GM18498 (cell line): ENCODE measurements around the gene CDH15.

Experiments used
- ATAC-seq: cut with Tn5 transposase; IDR thresholded peaks from one replicate; pipeline ENCODE4 v1.9.1; 2021; ENCODE audit warnings: mild to moderate bottlenecking, moderate library complexity; ENCODE audit not compliant: unreplicated experiment

The CDH15 gene, protein sequence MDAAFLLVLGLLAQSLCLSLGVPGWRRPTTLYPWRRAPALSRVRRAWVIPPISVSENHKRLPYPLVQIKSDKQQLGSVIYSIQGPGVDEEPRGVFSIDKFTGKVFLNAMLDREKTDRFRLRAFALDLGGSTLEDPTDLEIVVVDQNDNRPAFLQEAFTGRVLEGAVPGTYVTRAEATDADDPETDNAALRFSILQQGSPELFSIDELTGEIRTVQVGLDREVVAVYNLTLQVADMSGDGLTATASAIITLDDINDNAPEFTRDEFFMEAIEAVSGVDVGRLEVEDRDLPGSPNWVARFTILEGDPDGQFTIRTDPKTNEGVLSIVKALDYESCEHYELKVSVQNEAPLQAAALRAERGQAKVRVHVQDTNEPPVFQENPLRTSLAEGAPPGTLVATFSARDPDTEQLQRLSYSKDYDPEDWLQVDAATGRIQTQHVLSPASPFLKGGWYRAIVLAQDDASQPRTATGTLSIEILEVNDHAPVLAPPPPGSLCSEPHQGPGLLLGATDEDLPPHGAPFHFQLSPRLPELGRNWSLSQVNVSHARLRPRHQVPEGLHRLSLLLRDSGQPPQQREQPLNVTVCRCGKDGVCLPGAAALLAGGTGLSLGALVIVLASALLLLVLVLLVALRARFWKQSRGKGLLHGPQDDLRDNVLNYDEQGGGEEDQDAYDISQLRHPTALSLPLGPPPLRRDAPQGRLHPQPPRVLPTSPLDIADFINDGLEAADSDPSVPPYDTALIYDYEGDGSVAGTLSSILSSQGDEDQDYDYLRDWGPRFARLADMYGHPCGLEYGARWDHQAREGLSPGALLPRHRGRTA

DNA sequence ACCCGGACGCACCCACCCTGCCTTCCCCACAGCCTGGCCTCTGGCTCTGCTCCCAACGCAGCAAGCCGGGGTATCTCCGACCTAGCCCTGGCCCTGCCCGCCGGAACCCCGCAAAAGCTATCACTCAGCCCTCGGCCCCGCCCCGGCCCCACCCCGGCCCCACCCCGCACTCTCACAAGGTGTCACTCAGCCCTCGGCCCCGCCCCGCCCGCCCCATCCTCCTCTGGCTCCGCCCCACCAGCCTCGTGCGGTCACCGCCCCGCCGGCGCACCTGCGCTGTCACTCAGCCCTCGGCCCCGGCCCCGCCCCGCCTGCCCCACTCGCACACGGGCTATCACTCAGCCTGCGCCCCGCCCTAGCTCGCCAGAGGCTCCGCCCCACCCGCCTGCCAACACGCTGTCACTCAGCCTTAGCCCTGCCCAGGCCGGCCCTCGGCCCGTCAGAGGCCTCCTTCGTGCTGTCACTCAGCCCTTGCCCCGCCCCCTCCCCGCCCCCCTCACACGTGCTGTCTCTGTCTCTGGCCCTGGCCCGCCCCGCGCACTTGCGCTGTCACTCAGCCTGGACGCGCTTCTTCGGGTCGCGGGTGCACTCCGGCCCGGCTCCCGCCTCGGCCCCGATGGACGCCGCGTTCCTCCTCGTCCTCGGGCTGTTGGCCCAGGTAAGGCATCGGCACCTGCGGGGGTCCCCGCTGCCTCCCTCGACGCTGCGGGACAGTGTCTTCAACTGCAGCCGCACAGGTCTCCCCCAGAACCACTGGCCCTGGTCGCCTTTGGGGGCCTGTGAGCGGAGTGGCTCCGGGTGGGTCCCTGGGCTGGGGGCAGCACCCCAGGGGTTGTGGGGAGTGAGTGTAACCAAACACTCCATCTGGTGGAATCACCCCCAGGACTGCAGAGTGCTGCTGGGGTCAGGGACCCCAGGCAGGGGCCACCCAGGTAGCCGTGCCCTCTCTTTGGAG lies at the start of gene CDH15:
TSS of gene CDH15 (plus strand) at position 533 of the 955 bp plus-strand sequence. CDS start at position 617, 84 bp downstream.
- peak; percentile 85 for ATAC-seq

DNA sequence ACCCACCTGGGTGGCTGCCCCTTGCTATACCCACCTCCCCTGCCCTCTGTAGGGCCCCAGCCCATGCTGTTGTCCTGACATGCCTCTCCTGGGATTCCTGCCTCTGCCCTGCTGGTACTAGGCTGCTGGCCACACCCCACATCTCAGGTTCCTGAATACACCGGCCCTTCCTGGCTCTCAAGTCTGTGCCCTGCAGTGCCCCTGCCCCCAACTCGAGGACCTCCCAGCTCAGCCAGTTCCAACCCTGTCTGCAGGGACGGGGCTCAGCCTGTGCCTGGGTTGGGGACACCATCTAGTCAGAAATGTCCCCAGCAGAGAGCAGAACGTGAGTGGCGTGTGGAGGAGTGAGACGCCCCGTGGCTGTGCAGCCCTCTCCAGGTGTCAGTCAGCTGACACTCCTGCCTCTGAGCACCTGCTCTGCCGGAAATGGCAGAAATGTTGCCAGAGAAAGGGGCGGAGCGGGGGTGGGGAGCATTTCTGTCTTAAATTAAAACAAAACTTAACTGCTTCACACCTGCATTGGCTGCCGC lies 49.2 kb upstream of the CDH15 start:
- no peak for ATAC-seq

DNA sequence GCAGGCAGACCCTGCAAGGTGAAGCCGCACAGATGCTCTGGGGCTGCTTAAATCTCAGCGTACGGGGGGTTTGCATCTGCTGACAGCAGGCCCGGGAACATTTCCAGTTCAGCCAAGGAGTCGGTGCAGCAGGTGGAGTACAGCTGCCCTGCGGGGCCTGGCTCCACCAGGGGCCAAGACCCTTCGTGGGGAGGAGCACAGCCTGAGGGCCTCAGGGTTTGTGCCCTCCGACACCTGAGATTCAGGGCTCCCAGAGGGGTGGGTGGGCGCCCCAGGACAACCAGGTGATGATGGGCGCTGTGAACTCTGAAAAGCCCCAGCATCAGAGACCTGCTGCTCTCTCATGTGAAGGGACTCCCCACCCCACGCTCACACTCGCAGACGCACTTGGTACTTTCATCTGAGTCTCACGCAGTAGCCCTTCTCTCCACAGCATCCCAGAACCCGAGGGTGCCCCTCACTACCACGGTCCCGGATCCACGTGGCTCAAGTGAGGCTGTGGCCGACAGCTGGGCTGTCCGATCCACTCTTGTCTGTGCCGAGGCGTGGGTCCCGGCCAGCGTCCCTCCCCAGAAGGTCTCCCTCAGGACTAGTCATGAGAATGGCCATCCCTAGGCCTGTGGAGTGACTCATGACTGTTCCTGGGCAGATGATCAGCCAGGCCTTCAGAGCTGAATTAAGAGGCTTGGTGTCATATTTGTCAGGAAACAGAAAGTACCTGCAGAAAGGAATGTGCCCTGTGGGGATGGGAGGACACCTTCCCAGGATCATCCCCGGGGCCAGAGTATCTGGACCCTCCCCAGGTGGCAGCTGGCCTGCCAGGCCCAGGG lies 48.3 kb upstream of the CDH15 start:
- no peak for ATAC-seq

DNA sequence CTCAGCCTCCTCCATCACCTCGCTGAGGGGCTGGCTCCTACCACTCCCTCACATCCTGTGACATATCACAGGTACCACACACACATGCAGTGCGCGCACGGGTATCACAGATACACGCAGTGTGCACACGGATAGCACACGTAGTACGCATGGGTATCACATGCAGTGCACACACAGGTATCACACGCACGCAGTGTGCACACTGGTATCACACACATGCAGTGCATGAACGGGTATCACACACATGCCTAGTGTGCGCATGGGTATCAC lies 47.8 kb upstream of the CDH15 start:
- ATAC-seq: no peak

DNA sequence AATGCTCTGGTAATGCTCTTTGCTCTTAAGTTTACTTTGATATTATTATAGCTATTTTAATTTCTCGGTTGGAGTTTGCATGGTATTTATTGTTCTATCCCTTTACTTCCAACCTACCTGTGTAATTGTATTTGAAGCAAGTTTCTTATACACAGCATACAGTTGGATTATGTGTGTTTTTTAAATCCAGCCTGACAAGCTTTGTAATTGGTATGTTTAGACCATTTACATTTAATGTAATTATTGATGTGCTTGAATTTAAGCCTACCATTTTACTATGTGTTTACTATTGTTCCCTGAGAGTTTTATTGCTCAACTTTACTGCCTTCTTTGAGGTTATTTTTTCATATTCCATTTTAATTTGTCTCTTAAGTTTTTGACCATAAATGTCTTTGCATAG lies 42.2 kb upstream of the CDH15 start:
- ATAC-seq: no peak

DNA sequence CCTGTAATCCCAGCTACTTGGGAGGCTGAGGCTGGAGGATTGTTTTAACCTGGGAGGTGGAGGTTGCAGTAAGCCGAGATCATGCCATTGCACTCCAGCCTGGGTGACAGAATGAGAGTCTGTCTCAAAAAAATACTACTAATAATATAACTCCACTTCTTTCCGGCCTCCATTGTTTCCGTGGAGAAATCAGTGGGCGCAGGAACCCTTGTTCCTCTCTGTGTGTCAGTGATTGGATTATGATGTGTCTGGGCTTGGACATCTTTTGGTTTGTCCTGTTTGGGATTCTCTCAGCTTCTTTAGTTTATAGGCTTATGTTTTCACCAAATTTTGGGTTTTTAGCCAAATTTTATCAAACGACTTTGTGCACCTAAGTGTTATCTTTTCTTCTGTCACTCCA lies 41.1 kb upstream of the CDH15 start:
- ATAC-seq: no peak

DNA sequence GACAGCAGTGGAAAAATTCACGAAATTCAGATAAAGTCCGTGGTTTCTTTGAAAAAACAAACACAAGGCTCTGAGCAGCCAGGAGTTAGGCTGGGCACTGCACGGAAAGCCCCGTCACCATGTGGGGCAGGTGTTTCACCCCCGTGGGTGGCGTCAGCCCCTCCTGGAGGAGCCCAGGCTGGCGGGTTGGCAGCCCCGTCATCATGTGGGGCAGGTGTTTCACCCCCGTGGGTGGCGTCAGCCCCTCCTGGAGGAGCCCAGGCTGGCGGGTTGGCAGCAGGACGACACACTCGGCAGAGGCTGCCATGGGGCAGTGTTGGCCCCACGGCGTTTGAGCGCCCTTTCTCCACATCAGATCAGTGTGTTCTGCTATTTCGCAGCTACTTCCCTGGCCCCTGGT lies 39.8 kb upstream of the CDH15 start:
- no peak for ATAC-seq

DNA sequence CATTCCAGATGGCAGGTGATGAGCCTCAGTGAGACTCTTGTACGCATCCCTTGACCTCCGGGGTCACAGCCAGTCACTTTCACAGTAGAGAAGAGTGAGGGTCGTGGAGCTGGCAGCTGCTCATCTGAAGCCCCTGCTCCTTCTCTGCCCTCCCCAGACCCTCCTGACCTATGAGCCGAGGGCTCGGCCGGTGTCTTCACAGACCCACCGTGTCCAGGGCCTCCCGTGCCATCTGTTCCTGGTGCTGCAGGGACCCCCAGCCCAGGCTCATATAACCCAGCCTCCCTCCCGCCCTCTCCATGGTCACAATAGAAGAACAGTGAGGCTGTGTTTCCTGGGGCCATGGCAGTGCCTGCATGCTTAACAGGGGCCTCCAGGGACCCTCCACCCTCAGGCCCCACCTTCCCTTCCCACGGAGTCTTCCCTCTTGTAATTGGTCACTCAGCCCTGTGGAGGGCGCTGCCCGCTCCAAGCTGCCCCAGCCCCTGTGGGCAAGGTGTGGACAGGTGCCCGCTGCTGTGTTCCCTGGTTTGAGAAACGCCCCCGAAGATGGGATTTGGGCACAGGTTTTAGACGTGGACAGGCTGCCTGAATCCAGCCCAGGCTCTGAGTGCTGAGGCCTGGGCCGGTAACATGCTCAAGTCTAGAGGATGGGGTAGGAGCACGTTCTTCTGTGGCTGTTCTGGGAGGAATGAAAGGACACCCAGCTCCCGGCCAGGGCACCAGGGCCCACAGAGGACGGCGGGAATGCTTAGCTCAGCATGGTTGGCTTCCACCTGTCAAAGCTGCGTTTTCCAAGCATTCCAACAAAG lies 39.1 kb upstream of the CDH15 start:
- no peak for ATAC-seq

DNA sequence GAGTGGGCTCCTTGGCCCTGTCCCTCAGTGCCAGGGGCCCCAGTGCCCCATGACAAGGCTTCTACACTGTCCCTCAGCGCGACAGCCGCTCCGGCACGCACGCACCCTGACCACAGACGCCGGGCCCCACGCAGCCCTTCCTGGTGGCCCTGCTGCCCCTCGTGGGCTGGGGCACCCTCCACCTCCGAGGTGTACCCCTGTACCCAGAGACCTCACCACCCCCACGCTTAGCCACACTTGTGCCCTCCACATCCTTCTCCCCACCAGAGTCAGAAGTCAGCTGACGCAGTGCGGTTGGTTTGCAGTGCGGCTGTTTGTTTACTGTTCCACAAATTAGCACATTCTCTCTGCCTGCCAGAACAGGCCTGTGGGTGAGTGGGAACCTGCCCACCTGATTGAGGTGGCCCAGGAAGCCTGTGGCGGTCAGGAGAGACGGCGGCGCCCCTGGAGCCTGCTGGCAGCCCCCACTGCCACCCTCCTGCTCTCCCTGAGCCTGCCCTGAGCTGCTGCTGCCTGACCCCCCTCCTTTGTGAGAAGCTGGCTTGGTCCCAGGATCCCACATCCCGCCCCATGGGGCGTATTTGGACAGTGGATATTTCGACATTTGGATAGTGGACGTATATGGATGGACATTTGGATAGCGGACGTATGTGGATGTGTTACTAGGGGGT lies 38.0 kb upstream of the CDH15 start:
- ATAC-seq: no peak

DNA sequence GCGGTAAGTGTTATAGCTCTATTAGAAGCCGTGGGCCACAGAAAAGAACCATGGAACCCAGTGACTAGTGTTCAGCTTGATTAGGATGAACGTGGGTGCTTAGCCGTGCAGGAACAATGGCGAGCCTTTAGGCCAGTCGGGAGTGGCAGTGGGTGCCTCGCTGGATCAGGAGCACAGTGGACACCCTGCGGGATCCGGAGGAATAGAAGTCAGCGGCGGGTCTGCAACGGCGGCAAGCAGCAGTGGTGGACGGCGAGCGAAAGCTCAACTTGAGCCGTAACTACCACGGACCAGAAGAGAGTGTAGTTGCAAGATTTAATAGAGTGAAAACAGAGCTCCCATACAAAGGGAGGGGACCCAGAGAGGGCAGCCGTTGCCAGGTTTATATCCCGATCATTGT lies 37.3 kb upstream of the CDH15 start:
- no peak for ATAC-seq

DNA sequence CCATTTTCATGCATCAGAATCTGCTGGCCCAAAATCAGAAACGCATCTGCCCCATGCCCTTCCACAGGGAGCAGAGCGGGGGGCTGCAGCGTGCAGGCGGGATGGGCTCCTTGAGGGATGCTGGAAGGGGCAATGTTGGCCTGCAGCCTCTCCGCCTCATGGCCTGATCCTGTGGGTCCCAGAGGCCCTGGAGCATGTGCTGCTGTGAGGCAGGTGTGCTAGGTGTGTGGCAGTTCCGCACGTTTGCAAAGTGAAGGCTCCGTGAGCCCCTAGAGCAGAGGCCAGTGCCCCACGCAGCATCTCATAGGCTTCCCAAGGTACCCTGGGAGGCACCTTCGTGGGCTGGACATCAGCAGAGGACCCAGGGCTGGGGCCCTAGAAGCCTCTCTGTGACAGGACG lies 36.4 kb upstream of the CDH15 start:
- no peak for ATAC-seq

DNA sequence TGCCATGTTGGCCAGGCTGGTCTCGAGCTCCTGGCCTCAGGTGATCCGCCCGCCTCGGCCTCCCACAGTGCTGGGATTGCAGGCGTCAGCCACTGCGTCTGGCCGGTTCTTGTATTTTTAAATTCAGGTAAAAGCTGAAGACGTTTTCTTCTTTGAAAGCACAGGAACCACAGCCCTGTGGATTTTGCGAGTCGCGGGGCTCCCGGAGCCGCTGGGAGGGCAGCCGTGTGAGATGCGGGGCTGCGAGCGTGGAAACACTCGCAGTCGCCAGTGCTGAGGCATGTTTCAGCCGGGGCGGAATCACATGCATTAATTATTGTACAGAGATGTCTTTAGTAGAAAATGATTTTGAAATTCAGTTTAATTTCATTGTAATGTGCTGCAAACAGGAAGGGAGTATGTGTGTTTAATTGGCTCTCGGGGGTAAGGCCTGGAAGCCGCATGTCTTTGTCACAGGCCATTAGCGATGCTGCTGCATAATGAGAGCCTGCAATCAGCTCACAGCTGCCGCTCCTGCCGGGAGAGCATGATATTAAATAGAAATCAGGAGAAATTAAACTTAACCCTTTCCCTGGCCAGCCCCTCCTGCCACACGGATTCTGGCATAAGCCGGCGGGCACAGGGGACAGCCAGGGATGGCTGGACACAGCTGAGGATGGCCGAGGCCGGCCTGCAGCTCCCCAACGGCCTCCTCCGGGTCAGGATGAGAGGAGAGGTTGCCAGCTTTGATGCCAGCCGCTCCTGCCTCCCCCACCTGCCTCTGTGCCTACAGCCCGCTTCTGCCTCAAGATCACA lies 35.4 kb upstream of the CDH15 start:
- ATAC-seq: no peak

DNA sequence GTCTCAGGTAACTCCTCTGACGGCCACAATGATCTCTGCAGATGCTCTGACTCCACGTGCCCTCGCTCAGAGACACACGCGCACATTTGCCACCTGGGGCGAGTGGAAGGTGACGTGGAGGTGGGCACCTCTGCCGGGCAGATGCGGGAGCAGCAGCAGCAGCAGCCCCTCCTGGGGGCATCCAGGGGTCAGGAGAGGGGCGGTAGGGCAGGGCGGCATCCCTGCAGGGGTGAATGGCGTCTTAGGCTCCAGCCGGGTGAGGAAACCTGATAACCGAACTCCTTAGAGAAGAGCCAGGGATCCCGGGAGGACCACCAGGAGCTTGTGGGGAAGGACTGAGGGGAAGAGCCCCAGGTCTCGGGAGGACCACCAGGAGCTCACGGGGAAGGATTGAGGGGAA lies 34.6 kb upstream of the CDH15 start:
- no peak for ATAC-seq

DNA sequence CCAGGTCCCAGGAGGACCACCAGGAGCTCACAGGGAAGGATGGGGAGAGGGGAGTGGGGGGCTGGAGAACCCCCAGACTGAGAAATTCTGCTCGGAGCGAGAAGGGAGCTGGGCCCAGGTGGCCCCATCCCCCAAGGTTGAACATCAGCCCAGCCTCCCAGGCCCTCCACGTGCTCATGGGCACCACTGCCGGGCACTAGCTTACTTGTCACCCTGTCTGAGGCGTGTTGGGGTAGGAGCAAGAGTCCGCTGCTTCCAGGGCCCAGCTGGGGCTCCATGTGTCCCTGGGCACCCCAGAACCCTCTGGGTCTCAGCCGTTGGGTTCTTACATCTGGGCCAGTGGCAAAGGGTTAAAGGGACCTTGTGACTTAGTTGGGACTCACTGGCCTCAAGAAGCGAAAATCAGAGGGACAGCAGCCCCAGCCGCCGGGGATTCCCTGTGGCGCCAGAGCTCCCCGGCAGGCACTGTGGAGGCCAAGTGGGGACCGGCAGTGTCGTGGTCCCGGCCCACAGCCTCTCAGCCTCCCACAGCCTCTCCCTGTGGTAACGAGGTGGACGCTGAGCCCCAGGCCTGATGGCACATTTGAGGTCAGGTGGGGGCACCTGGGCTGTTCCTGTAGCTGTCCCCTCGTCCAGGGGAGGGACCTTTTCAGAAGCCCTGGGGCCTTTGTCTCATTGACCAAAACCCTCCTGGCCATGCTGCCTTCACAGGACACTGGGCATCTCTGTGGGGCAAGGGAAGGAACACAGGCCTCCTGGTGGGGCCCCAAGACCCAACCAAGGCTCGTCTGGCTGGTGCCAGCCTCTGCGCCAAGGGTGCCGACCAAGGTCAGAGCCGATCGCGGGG lies 33.7 kb upstream of the CDH15 start:
- no peak for ATAC-seq

DNA sequence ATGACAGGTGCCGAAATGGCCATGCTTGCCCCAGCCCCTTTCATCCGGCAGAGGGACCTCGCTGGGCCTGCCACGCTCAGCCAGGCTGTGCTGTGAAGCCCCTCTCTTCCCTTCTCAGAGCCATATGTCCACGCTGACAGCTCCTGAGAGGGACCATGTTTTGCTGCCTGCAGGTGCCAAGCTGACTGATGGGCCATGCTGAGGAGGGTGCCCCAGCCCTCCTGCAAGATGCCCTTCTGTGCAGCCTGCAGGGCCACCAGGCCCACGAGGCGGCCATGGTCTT lies 33.1 kb upstream of the CDH15 start:
- ATAC-seq: no peak

DNA sequence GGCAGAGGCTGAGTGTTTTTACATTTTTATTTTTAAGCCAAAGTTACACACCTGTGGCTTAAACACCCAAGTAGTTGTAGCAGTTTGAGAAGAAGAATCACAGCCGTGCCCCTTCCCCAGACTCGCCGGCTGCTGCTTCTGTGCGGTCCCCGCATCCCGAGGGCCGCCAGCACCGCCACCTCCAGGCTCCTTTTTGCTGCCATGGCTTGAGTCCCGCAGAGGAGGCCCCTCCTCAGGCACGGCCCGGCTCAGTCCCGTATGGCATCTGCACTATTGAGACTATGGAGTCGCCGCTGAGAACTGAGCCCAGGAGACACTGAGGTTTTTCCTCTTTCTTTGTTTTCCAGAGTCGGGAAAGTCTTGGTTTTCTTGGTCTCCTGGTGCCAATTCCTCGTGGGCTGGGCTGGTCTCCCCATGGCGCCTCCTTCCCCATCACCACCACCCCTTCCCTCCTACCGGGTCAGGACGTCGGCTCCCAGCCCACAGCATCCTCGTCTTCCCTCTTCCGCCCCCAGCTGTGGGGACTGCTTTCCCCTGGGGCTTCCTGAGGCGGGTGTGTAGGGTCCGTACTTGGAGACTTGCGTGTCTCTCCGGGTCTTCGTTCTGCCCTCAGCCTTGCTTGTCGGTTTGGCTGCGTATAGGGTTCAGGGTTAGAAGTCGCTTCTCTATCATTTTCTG lies 32.6 kb upstream of the CDH15 start:
- no peak for ATAC-seq

DNA sequence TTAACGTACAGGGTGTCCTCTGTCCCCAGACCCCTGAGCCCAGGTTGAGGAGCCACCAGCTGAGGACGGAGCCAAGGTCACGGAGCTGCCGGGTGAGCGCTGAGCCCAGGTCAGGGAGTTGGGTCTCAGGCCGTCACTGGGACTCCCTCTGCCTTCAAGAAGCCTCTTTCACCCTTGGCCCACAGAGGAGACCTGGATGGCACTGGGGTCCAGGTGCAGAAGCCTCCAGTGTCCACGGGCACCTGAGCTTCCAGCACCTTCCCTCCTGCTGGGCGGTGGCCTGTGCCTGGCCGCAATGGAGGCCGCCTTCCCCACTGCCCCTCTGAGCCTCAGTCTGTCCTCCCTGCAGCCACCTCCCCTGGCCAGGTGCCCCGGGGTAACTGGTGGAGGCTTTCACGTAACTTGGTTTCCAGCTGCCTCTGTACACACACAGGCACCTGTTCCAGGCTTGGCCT lies 31.6 kb upstream of the CDH15 start:
- no peak for ATAC-seq
